ENCODE data around the gene ANKRD44. TPM values are rescaled to one million over a fixed set of nuclear protein-coding genes. Genes with fewer than 3 reads are reported as not detected.
A peak's percentile ranks its signal among the peaks of the same experiment; 100 is the strongest.

ANKRD44 gene
- total RNA-seq, 1 donor from 2014 or later, result 4.0 TPM

DNA sequence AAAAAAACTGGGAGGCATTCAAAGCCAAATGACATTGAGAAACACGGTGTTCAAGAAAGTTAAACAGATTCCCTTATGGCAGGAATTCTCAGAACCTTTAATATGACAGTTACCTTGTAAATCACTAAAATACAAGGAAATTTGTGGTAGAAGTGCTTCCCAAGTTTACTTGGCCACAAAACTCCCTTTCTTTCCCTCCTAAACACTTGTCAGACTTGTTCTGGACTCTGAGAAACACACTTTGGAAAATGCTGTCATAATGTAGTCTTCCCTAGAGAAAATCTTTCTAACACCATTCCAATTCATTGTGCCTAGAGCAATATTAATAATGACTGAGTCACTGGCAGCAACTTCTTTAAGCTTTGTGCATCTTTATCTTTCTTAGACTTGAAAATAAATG lies 140.4 kb downstream of the ANKRD44 start:
- DNase-seq (ENCODE audit: low spot score, unreplicated experiment), result no peak
- Mint-ChIP-seq H3K4me3 (ENCODE audit: low read depth) (no peak overlapping the region), H3K9me3 (ENCODE audit: low read depth) (no peaks in the 10 kb centered on the region), H3K4me1 (ENCODE audit: low read depth) (peaks cover 1% of the 10 kb centered on the region), H3K27me3 (no peaks in the 10 kb centered on the region), H3K27ac (no peak overlapping the region), H3K36me3 (ENCODE audit: insufficient read depth) (no peaks in the 10 kb centered on the region)
- TF ChIP-seq, protein P1, sequence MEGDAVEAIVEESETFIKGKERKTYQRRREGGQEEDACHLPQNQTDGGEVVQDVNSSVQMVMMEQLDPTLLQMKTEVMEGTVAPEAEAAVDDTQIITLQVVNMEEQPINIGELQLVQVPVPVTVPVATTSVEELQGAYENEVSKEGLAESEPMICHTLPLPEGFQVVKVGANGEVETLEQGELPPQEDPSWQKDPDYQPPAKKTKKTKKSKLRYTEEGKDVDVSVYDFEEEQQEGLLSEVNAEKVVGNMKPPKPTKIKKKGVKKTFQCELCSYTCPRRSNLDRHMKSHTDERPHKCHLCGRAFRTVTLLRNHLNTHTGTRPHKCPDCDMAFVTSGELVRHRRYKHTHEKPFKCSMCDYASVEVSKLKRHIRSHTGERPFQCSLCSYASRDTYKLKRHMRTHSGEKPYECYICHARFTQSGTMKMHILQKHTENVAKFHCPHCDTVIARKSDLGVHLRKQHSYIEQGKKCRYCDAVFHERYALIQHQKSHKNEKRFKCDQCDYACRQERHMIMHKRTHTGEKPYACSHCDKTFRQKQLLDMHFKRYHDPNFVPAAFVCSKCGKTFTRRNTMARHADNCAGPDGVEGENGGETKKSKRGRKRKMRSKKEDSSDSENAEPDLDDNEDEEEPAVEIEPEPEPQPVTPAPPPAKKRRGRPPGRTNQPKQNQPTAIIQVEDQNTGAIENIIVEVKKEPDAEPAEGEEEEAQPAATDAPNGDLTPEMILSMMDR (IDR thresholded peaks at IDR 0.05; ENCODE audit: unreplicated experiment), result no peak

DNA sequence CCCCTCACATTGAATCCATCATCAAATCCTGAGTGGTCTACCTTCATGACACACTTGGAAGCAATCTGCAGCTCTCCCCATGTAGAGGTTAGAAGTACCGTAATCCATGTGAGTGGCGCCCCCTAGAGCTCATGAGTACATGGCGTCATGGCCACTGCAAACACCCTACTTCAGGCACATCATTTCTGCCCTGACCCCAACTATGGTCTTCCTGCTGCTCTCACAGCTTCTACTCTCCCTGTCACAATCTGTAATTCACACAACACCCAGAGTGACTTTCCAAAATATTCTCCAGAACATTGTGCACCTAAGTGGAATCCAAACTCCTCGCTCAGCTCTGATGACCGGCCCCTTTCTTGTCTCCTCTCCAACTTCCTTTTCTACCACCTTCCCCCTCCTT lies 141.9 kb downstream of the ANKRD44 start:
- no peaks in the 10 kb centered on the region for H3K9me3 Mint-ChIP-seq (ENCODE audit: low read depth)
- no peak overlapping the region for H3K27ac Mint-ChIP-seq
- TF ChIP-seq, protein P1 (IDR thresholded peaks at IDR 0.05; ENCODE audit: unreplicated experiment), result peak; percentile 74
- H3K27me3 Mint-ChIP-seq, result no peaks in the 10 kb centered on the region
- H3K4me1 Mint-ChIP-seq (ENCODE audit: low read depth), result peaks cover 5% of the 10 kb centered on the region
- DNase-seq (ENCODE audit: low spot score, unreplicated experiment), result peak; percentile 41
- H3K36me3 Mint-ChIP-seq (ENCODE audit: insufficient read depth), result no peaks in the 10 kb centered on the region
- H3K4me3 Mint-ChIP-seq (ENCODE audit: low read depth), result no peak overlapping the region

DNA sequence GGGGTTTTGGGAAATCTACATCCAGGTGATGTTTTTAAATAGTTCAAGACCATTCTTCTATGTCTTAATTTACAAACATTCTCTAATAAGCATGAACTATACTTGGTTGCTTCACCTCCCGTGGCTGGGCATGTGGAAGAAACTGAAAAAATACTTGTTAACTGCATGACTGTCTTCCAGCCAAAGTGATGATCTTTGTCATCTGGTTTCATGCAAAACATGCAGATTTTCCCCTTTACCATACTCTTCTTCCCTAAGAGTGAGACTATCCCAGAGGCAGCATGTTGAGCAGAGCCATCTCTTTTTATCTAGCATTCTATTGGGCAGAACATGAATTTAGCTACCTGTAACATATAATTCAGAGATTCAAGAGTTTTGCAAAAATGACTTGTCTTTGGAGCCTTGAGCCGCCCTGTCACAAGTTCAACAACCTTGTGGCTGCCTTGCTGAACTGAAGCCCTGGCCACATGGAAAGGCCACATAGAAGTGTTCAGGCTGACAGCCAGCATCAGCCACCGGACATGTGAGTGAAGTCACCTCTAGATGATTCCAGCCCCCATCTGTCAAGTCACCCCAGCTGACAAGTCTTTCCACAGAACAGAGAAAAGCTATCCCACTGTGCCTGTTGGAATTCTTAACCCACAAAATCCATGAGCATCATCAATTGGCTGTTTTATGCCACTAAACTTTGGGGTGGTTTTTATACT lies 142.8 kb downstream of the ANKRD44 start:
- H3K9me3 Mint-ChIP-seq (ENCODE audit: low read depth), result no peaks in the 10 kb centered on the region
- no peaks in the 10 kb centered on the region for H3K36me3 Mint-ChIP-seq (ENCODE audit: insufficient read depth)
- no peak overlapping the region for H3K27ac Mint-ChIP-seq

DNA sequence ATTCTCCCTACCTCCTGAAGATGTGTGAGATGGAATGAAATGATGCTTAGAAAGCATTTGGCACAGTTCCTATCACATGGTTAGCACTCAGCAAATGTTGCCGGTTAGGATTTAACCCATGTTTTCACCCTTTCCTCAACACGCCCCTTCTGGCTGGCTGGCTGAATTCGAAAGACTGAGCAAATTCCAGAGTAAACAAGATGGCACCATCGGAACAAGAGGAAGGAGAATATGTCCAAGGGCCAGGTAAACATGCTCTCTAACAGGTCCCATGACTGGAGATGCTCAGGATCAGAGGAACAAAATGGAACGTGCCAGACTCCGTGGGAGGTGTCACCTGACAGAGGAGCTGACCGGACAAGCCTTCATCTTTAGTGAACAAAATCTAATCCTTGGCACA lies 145.6 kb downstream of the ANKRD44 start:
- TF ChIP-seq, protein P1 (IDR thresholded peaks at IDR 0.05; ENCODE audit: unreplicated experiment), result no peak
- Mint-ChIP-seq H3K27me3 (no peaks in the 10 kb centered on the region), H3K4me1 (ENCODE audit: low read depth) (peaks cover 5% of the 10 kb centered on the region), H3K9me3 (ENCODE audit: low read depth) (no peaks in the 10 kb centered on the region), H3K4me3 (ENCODE audit: low read depth) (peak overlapping the region; percentile 58), H3K36me3 (ENCODE audit: insufficient read depth) (no peaks in the 10 kb centered on the region), H3K27ac (peak overlapping the region; percentile 83)
- no peak for DNase-seq (ENCODE audit: low spot score, unreplicated experiment)

More for the DNA sequence above, 142.8 kb downstream of the ANKRD44 start:
- H3K4me3 Mint-ChIP-seq (ENCODE audit: low read depth), result no peak overlapping the region
- H3K4me1 Mint-ChIP-seq (ENCODE audit: low read depth), result peaks cover 5% of the 10 kb centered on the region
- TF ChIP-seq, protein P1 (IDR thresholded peaks at IDR 0.05; ENCODE audit: unreplicated experiment), result no peak
- no peak for DNase-seq (ENCODE audit: low spot score, unreplicated experiment)
- H3K27me3 Mint-ChIP-seq, result no peaks in the 10 kb centered on the region

DNA sequence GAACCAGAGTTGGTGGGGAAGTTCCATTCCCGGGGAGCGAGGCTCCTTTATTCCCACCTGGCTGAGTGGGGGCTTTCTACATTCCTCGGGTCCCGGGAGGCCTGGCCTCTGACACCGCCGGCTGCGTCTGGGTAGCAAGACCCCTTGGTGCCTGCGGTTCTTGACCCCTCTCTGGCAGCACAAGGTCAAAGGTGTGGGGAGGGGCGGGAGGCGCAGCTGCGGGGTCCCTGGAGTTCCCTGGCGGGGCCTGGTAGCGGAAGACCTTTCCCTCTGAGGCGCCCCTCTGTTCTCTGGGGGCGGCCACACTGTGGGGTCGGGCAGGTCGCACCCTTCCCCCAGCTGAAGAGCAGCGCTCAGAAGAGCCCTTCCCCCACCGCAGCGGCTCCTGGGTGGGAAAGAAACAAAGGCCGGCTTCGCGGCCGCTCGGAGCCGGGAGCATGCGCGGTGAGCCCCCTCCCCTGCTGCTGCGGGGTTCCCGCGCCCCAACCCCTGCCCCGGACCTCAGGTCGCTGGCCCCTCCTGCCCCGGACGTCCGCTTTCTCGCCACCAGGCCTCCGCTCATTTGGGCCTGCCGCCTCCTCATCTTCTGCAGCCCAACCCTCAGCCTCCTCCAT lies 146.3 kb downstream of the ANKRD44 start:
- peak overlapping the region; percentile 58 for H3K4me3 Mint-ChIP-seq (ENCODE audit: low read depth)

More for the DNA sequence above, 146.3 kb downstream of the ANKRD44 start:
- TF ChIP-seq, protein P1 (IDR thresholded peaks at IDR 0.05; ENCODE audit: unreplicated experiment), result no peak
- DNase-seq (ENCODE audit: low spot score, unreplicated experiment), result peak; percentile 27
- no peaks in the 10 kb centered on the region for H3K36me3 Mint-ChIP-seq (ENCODE audit: insufficient read depth)
- peak overlapping the region; percentile 83 for H3K27ac Mint-ChIP-seq
- peaks cover 5% of the 10 kb centered on the region for H3K4me1 Mint-ChIP-seq (ENCODE audit: low read depth)
- H3K9me3 Mint-ChIP-seq (ENCODE audit: low read depth), result no peaks in the 10 kb centered on the region
- H3K27me3 Mint-ChIP-seq, result no peaks in the 10 kb centered on the region
